ENCODE measurements around the gene REX1BD.
"Not testable (repeated sequence)": the region's sequence is repeated elsewhere in the genome, so short reads cannot be mapped to it uniquely, and the experiment has no call there.

Gene REX1BD

GRCh38 chr19:18588611-18589379 lies at the start of gene REX1BD:
TSS of gene REX1BD (plus strand) at chr19:18588798. CDS start at chr19:18588802, 4 bp downstream.
- Histone ChIP-seq H3K9me3 (ENCODE audit: control insufficient read depth, insufficient read depth, low read length) (no peaks in the 10 kb centered on the region), H3K4me1 (ENCODE audit: insufficient read depth, low read length) (peaks cover 8% of the 10 kb centered on the region; the same call in 1 of the 2 replicates), H3K36me3 (ENCODE audit: insufficient read depth, low read length) (no peaks in the 10 kb centered on the region), H3K9ac (ENCODE audit: low read depth, low read length) (peak within 1 kb of the TSS; percentile 94)

- 0 out of 2 replicates have a peak, but pooled peaks cover 3% of the 10 kb centered on the region for H3K4me1 ChIP-seq (ENCODE audit: insufficient read depth, low read length)
- H3K9ac ChIP-seq (ENCODE audit: low read depth, low read length): no peak overlapping the region
- no peaks in the 10 kb centered on the region for H3K9me3 ChIP-seq (ENCODE audit: control insufficient read depth, insufficient read depth, low read length)
- H3K36me3 ChIP-seq (ENCODE audit: insufficient read depth, low read length): peaks cover 15% of the 10 kb centered on the region
These were observed 49.2 kb upstream of the REX1BD start for GRCh38 chr19:18539372-18539771.

DNA sequence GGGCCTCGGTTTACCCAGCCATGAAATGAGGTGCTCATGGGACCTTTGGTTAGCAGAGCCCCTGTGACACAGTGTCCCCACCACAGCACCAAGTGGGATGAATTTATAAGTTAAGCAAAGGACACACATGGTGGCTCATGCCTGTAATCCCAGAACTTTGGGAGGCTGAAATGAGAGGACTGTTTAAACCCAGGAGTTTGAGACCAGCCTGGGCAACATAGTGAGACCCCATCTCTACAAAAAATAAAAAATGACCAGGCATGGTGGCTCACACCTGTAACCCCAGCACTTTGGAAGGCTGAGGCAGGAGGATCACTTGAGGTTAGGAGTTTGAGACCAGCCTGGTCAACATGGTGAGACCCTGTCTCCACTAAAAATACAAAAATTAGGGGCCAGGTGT lies 48.4 kb upstream of the REX1BD start:
- H3K4me1 ChIP-seq (ENCODE audit: insufficient read depth, low read length); H3K9me3 ChIP-seq (ENCODE audit: control insufficient read depth, insufficient read depth, low read length); H3K9ac ChIP-seq (ENCODE audit: low read depth, low read length): not testable (repeated sequence)
- H3K36me3 ChIP-seq (ENCODE audit: insufficient read depth, low read length): peaks cover 15% of the 10 kb centered on the region

DNA sequence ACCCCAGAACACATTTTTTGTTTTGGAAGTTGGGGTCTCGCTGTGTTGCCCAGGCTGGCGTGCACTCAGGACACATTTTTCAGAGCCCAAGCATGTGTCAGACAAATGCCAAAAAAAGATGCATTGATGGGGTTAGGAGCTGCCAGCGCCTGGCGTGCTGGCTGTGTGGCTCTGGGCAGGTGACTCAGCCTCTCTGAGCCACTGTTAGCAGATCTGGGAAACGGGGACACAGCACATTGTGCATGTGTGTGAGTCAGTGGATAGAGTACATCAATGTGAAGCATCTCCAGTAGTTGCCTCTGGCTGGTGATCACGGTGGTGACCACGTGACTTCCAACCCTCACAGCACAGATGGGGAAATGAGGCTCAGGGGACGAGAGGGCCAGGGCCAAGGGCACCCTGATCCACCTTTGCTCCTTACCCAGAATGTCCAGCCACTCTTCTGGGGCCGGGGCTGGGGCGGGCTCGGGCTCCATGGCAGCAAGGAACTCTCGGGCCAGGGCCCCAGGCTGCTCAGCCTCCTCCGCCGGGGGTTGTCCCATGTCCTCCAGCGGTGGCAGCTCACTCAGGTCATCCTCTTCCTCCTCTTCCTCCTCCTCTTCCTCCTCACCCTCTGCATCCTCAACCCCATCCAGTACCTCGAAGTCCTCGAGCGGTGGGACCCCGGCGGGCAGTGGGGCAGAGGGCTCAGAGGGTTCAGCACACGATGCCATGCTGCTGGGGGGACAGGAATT lies 47.2 kb upstream of the REX1BD start:
- H3K9ac ChIP-seq (ENCODE audit: low read depth, low read length): no peak overlapping the region
- H3K4me1 ChIP-seq (ENCODE audit: insufficient read depth, low read length): 0 out of 2 replicates have a peak, but pooled peaks cover 5% of the 10 kb centered on the region
- peaks cover 10% of the 10 kb centered on the region for H3K36me3 ChIP-seq (ENCODE audit: insufficient read depth, low read length)
- H3K9me3 ChIP-seq (ENCODE audit: control insufficient read depth, insufficient read depth, low read length): no peaks in the 10 kb centered on the region

- H3K36me3 ChIP-seq (ENCODE audit: insufficient read depth, low read length): peaks cover 6% of the 10 kb centered on the region; the same call in 1 of the 2 replicates
- H3K9ac ChIP-seq (ENCODE audit: low read depth, low read length): peak overlapping the region; percentile 68
- H3K9me3 ChIP-seq (ENCODE audit: control insufficient read depth, insufficient read depth, low read length): no peaks in the 10 kb centered on the region
These were observed 46.3 kb upstream of the REX1BD start for GRCh38 chr19:18541992-18542940.

GRCh38 chr19:18542941-18543813 lies 45.4 kb upstream of the REX1BD start, which contains the start of gene FKBP8:
TSS of gene FKBP8 (minus strand) at chr19:18543573. CDS start at chr19:18541970, 1,603 bp downstream.
- 0 out of 2 replicates have a peak, but pooled peaks cover 5% of the 10 kb centered on the region for H3K4me1 ChIP-seq (ENCODE audit: insufficient read depth, low read length)
- H3K36me3 ChIP-seq (ENCODE audit: insufficient read depth, low read length): peaks cover 6% of the 10 kb centered on the region; the same call in 1 of the 2 replicates
- peak within 1 kb of the TSS; percentile 72 for H3K9ac ChIP-seq (ENCODE audit: low read depth, low read length)
- H3K9me3 ChIP-seq (ENCODE audit: control insufficient read depth, insufficient read depth, low read length): no peaks in the 10 kb centered on the region

More at GRCh38 chr19:18541992-18542940, 46.3 kb upstream of the REX1BD start:
- H3K4me1 ChIP-seq (ENCODE audit: insufficient read depth, low read length): 0 out of 2 replicates have a peak, but pooled peaks cover 5% of the 10 kb centered on the region

DNA sequence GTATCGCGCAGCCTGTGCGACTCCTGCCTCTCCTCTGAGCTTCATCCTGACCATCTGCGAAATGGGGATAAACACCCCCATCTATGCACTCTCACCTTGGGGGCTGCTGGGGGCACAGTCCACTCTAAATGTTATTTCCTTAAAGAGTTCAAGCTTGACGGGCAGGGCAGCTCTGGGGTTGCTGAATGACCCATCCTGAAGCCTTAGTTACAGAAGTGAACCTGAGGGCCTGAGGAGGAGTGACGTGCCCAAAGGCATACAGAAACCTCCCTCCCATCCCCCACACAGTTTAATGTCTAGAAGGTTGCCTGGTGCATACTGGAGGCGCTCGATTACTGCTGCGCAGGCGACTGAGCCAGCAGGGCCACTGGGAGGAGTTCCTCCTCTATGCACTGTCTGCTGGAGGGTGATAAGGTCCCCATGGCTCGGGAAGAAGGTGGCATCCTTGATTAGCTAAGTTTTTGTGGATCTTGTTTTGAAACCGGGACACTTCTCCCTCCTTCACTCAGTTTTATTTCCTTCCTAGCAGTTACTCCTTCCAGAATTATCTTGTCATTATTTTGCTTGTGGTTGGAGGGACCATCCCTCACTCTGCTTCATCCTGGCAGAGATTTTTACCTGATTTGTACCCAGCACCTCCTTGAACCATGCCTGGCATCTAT lies 44.7 kb upstream of the REX1BD start:
- peak overlapping the region; percentile 72 for H3K9ac ChIP-seq (ENCODE audit: low read depth, low read length)
- peaks cover 6% of the 10 kb centered on the region; the same call in 1 of the 2 replicates for H3K36me3 ChIP-seq (ENCODE audit: insufficient read depth, low read length)
- H3K9me3 ChIP-seq (ENCODE audit: control insufficient read depth, insufficient read depth, low read length): no peaks in the 10 kb centered on the region
- H3K4me1 ChIP-seq (ENCODE audit: insufficient read depth, low read length): 0 out of 2 replicates have a peak, but pooled peaks cover 5% of the 10 kb centered on the region

- Histone ChIP-seq H3K4me1 (ENCODE audit: insufficient read depth, low read length) (no peaks in the 10 kb centered on the region), H3K9me3 (ENCODE audit: control insufficient read depth, insufficient read depth, low read length) (no peaks in the 10 kb centered on the region), H3K9ac (ENCODE audit: low read depth, low read length) (no peak overlapping the region), H3K36me3 (ENCODE audit: insufficient read depth, low read length) (no peaks in the 10 kb centered on the region)
These were observed 37.0 kb upstream of the REX1BD start for GRCh38 chr19:18551631-18552030.

DNA sequence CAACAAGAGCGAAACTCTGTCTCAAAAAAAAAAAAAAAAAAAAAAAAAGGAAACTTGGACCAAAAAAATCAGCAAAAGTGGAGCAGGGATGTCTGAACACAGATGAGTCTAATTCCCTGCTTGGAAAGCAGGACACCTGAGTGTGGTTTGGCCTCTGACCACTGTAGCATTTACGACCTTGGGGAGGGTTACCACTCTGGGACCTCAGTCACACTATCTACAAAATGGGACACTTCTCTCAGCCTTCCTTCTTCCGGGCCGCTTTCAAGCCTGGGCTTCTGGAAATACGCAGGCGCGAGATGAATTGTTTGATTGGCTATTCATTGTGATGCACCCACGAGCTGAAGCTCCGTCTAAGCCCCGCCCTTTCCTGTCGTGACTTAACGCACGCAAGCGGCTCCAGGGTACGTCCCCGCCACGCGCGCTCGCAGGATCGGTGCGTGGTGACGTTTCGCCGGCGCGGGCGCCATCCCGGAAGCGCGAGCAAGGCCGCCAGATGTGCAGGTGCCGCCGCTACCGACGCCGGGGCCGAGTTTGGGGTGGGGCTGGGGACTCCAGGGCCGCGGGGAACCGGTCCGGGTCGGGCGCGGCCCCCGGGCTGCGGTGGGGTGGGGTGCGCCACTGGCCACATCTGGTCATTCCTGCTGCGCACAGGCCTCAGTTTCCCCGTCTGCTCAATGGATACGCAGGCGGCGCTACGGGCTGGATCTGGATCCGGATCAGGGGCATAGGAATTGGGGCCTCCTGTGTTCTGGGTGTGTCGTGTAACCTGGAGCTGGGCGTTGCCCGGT lies 31.0 kb upstream of the REX1BD start, which contains the start of gene KXD1:
KXD1 (plus strand) TSS at position 460 of the 791 bp plus-strand sequence. CDS start 4,187 bp downstream, outside the sequence.
- no peaks in the 10 kb centered on the region for H3K9me3 ChIP-seq (ENCODE audit: control insufficient read depth, insufficient read depth, low read length)
- H3K9ac ChIP-seq (ENCODE audit: low read depth, low read length): peak within 1 kb of the TSS; percentile 80
- H3K36me3 ChIP-seq (ENCODE audit: insufficient read depth, low read length): peaks cover 4% of the 10 kb centered on the region; the same call in 1 of the 2 replicates
- H3K4me1 ChIP-seq (ENCODE audit: insufficient read depth, low read length): no peaks in the 10 kb centered on the region

GRCh38 chr19:18558202-18558555 lies 30.4 kb upstream of the REX1BD start:
- Histone ChIP-seq H3K36me3 (ENCODE audit: insufficient read depth, low read length) (peaks cover 4% of the 10 kb centered on the region; the same call in 1 of the 2 replicates), H3K4me1 (ENCODE audit: insufficient read depth, low read length) (no peaks in the 10 kb centered on the region), H3K9me3 (ENCODE audit: control insufficient read depth, insufficient read depth, low read length) (no peaks in the 10 kb centered on the region), H3K9ac (ENCODE audit: low read depth, low read length) (peak overlapping the region; percentile 80)

DNA sequence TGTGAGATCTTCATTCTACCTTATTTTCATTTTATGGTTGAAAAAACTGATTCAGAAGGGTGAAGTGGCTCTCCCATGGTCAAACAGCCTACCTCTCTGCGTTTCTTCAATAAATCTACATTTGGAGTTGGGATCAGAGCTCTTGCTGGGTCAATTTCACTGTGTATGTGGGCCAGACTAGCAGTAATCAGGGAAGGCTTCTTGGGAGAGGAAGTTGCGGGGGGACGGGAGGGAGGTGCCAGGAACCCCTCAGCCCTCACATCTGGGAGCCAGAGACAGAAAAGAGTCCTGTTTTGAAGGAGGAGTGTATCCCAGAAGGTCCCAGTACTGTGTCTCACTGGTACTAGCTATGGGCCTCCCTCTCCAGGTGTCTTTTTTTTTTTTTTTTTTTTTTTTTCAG lies 30.0 kb upstream of the REX1BD start:
- Histone ChIP-seq H3K36me3 (ENCODE audit: insufficient read depth, low read length) (peaks cover 4% of the 10 kb centered on the region; the same call in 1 of the 2 replicates), H3K9ac (ENCODE audit: low read depth, low read length) (peak overlapping the region; percentile 80), H3K9me3 (ENCODE audit: control insufficient read depth, insufficient read depth, low read length) (no peaks in the 10 kb centered on the region)

GRCh38 chr19:18559685-18560084 lies 28.9 kb upstream of the REX1BD start:
- peaks cover 7% of the 10 kb centered on the region; the same call in 1 of the 2 replicates for H3K36me3 ChIP-seq (ENCODE audit: insufficient read depth, low read length)
- no peaks in the 10 kb centered on the region for H3K4me1 ChIP-seq (ENCODE audit: insufficient read depth, low read length)
- H3K9ac ChIP-seq (ENCODE audit: low read depth, low read length): no peak overlapping the region
- no peaks in the 10 kb centered on the region for H3K9me3 ChIP-seq (ENCODE audit: control insufficient read depth, insufficient read depth, low read length)

More for the DNA sequence above, 30.0 kb upstream of the REX1BD start:
- no peaks in the 10 kb centered on the region for H3K4me1 ChIP-seq (ENCODE audit: insufficient read depth, low read length)

Measured in ES-I3 (cell line).